A673 (cell line): Measurements from ENCODE around the gene IGFN1. TPM values are rescaled to one million over a fixed set of nuclear protein-coding genes. Genes with fewer than 3 reads are reported as not detected.

ENCODE experiments used
- BruUV-seq: library from RNA; stranded (reverse); fragments of 400-500 nt; replicated peaks from 2 replicates; lab custom pipeline; 2021; lab: Mats Ljungman, UMichigan
- CTCF ChIA-PET: fragments of 300-600 bp; sonication (Branson Sonifier 250); formaldehyde crosslinking; loops from one replicate; lab custom pipeline; 2022; ENCODE audit warnings: antibody characterized with exemption; lab: Charles Lee
- POLR2A ChIA-PET: fragments of 300-600 bp; sonication (Branson Sonifier 250); formaldehyde crosslinking; loops from one replicate; lab custom pipeline; 2022; ENCODE audit warnings: antibody characterized with exemption; ENCODE audit not compliant: low non-redundant PET; lab: Charles Lee
- DNase-seq: peaks from one replicate; pipeline ENCODE4 v3.0.0-alpha.2; 2015; ENCODE audit warnings: low spot score
- H3K27ac ChIP-seq: fragments of 200-600 bp; sonication (generic); 2 replicates; pipeline ENCODE4 v1.5.1; 2016; ENCODE audit warnings: mixed run types, low read depth, mild to moderate bottlenecking, mixed read lengths, antibody characterized with exemption, low read length; ENCODE audit not compliant: poor library complexity, severe bottlenecking
- H3K27me3 ChIP-seq: fragments of 200-600 bp; sonication (generic); replicated peaks from 2 replicates; pipeline ENCODE4 v1.6.1; 2017; ENCODE audit warnings: mixed run types, low read depth, mild to moderate bottlenecking, mixed read lengths, antibody characterized with exemption, low read length; ENCODE audit not compliant: insufficient read depth, poor library complexity
- H3K36me3 ChIP-seq: fragments of 200-600 bp; sonication (generic); 2 replicates; pipeline ENCODE4 v1.6.1; 2016; ENCODE audit warnings: mixed run types, mild to moderate bottlenecking, mixed read lengths, antibody characterized with exemption, low read length; ENCODE audit not compliant: insufficient read depth, poor library complexity, severe bottlenecking
- H3K4me1 ChIP-seq: fragments of 200-600 bp; sonication (generic); 2 replicates; pipeline ENCODE4 v1.6.1; 2017; ENCODE audit warnings: mixed run types, mild to moderate bottlenecking, mixed read lengths, antibody characterized with exemption, low read length; ENCODE audit not compliant: insufficient read depth, poor library complexity, severe bottlenecking
- H3K4me3 ChIP-seq: fragments of 200-600 bp; sonication (generic); 2 replicates; pipeline ENCODE4 v1.5.1; 2016; ENCODE audit warnings: low read depth, mixed run types, mild to moderate bottlenecking, mixed read lengths, low read length; ENCODE audit not compliant: poor library complexity, severe bottlenecking
- H3K9me3 ChIP-seq: fragments of 200-600 bp; sonication (generic); 2 replicates; pipeline ENCODE4 v1.6.1; 2016; ENCODE audit warnings: mixed run types, low read depth, mild to moderate bottlenecking, mixed read lengths, antibody characterized with exemption, low read length; ENCODE audit not compliant: poor library complexity, severe bottlenecking
- EZH2 ChIP-seq: fragments of 200-600 bp; sonication (generic); IDR thresholded peaks from 2 replicates; pipeline ENCODE4 v1.6.1; 2017; ENCODE audit warnings: borderline replicate concordance, low read depth, mild to moderate bottlenecking, mixed read lengths, antibody characterized with exemption, low read length; ENCODE audit not compliant: poor library complexity, severe bottlenecking
- intact Hi-C: fragments of 100-400 bp; cut with micrococcal nuclease; formaldehyde crosslinking; loops from one replicate; pipeline ENCODE4 v1.10.0; 2022; ENCODE audit not compliant: unreplicated experiment
- total RNA-seq: library from RNA; stranded (reverse); gene quantifications from 2 replicates; pipeline ENCODE4 v1.2.3, GENCODE V29; 2021
- TF ChIP-seq, protein P1 (sequence below): fragments of 300-800, 200-600 bp; sonication (generic); conservative IDR thresholded peaks from 2 replicates; pipeline ENCODE4 v1.5.1; 2017; ENCODE audit warnings: low read depth, mild to moderate bottlenecking, antibody characterized with exemption, low read length, moderate library complexity, mixed read lengths

The IGFN1 gene
- total RNA-seq, 1 experiment from 2014 or later, result 1.2 TPM

DNA sequence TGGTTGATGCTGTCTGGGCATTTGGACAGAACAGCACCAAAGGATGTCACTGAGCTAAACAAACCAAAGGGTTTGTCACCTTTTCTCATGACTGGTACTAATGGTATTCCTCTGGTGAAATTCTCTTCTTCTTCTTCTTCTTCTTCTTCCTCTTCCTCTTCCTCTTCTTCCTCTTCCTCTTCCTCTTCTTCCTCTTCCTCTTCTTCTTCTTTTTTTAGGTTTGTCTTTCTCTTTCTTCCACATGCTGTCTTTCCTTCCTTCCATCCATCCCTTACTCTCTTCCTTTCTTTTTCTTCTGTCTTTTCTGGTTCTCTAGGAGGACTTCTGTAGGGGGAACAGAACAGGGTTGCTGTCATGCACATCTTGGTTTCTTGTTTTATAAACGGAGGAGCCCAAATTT is 9.3 kb upstream of the IGFN1 start:
- ChIA-PET POLR2A (no interaction called here), CTCF (no interaction called here)
- H3K27ac ChIP-seq, result no peak overlapping the region
- H3K4me3 ChIP-seq, result no peak overlapping the region
- H3K27me3 ChIP-seq, result no peaks in the 10 kb centered on the region
- H3K4me1 ChIP-seq, result peaks cover 7% of the 10 kb centered on the region
- TF ChIP-seq EZH2, result no peak
- TF ChIP-seq, protein P1, sequence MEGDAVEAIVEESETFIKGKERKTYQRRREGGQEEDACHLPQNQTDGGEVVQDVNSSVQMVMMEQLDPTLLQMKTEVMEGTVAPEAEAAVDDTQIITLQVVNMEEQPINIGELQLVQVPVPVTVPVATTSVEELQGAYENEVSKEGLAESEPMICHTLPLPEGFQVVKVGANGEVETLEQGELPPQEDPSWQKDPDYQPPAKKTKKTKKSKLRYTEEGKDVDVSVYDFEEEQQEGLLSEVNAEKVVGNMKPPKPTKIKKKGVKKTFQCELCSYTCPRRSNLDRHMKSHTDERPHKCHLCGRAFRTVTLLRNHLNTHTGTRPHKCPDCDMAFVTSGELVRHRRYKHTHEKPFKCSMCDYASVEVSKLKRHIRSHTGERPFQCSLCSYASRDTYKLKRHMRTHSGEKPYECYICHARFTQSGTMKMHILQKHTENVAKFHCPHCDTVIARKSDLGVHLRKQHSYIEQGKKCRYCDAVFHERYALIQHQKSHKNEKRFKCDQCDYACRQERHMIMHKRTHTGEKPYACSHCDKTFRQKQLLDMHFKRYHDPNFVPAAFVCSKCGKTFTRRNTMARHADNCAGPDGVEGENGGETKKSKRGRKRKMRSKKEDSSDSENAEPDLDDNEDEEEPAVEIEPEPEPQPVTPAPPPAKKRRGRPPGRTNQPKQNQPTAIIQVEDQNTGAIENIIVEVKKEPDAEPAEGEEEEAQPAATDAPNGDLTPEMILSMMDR, result no peak
- intact Hi-C loops, result no loop called here
- DNase-seq, result no peak
- H3K9me3 ChIP-seq, result no peaks in the 10 kb centered on the region
- no peaks in the 10 kb centered on the region for H3K36me3 ChIP-seq
- BruUV-seq, result no TSS peak

DNA sequence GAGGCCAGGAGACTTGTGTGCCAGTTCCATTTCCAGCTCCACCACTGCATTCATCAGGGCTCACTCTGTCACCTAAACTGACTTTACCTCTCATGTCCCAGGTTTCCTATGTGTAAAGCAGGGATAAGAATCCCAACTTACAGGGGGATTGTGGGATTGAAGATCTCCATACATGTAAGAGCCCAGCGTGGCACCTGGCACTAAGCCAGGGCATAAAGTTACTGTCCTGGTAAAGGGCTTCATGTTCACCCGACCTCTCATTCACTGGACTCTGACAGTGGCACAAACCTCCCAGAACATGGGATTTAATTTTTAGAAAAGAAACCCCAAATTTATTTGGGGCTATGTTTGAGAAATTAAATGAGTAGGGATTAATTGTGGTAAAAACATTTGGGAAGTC is 8.9 kb upstream of the IGFN1 start:
- Histone ChIP-seq H3K4me1 (peaks cover 7% of the 10 kb centered on the region), H3K27ac (no peak overlapping the region), H3K9me3 (no peaks in the 10 kb centered on the region), H3K4me3 (no peak overlapping the region), H3K27me3 (no peaks in the 10 kb centered on the region), H3K36me3 (no peaks in the 10 kb centered on the region)
- POLR2A ChIA-PET, result no interaction called here
- intact Hi-C loops, result no loop called here
- TF ChIP-seq, protein P1, result no peak
- no peak for TF ChIP-seq EZH2
- DNase-seq, result no peak
- CTCF ChIA-PET, result no interaction called here
- no TSS peak for BruUV-seq

DNA sequence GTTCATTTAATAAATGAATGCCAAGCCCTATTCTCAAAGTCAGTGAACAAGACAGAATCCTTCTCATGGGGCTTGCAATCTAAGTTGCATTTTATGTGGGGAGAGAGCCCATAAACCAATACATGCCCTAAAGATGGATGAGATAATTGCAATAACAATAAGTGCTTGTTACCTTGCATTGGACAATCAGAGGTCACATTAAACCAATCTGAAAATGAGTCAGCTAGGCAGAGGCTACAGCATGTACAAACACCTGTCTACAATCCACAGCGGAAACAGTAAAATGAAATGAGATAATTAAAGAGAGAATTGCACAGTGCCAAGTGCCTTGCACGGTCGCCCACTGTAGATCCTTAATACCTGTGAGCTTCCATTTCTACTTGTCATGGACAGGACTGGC is 7.4 kb upstream of the IGFN1 start:
- no peaks in the 10 kb centered on the region for H3K27me3 ChIP-seq
- no peak for DNase-seq
- ChIA-PET POLR2A (no interaction called here), CTCF (no interaction called here)
- no peaks in the 10 kb centered on the region for H3K9me3 ChIP-seq
- TF ChIP-seq, protein P1, result no peak
- TF ChIP-seq EZH2, result no peak
- no peak overlapping the region for H3K4me3 ChIP-seq
- H3K4me1 ChIP-seq, result peaks cover 7% of the 10 kb centered on the region
- no TSS peak for BruUV-seq
- H3K27ac ChIP-seq, result no peak overlapping the region
- intact Hi-C loops, result no loop called here
- H3K36me3 ChIP-seq, result no peaks in the 10 kb centered on the region
